ENCODE data around the gene SV2A. TPM values are rescaled to one million over a fixed set of nuclear protein-coding genes. Genes with fewer than 3 reads are reported as not detected.
"Not testable (repeated sequence)": the region's sequence is repeated elsewhere in the genome, so short reads cannot be mapped to it uniquely, and the experiment has no call there.

SV2A gene
- total RNA-seq, 3 donors from 2014 or later, result 0.69 to 7.6 (median 1.7) TPM

GRCh38 chr1:149888247-149888998, 29.2 kb downstream of the SV2A start:
- Histone ChIP-seq H3K9me3 (no peaks in the 10 kb centered on the region), H3K36me3 (ENCODE audit: low read depth) (peaks cover 4% of the 10 kb centered on the region), H3K4me3 (peak overlapping the region; percentile 52), H3K4me1 (ENCODE audit: low read depth) (peaks cover 12% of the 10 kb centered on the region)
- intact Hi-C loops (cut with DNase I, micrococcal nuclease), result no loop called here
- peak; percentile 7 for TF ChIP-seq CTCF (IDR thresholded peaks at IDR 0.05)
- DNase-seq, result peak; percentile 82 to 87 (median 87)
- ATAC-seq, result peak; percentile 53

DNA sequence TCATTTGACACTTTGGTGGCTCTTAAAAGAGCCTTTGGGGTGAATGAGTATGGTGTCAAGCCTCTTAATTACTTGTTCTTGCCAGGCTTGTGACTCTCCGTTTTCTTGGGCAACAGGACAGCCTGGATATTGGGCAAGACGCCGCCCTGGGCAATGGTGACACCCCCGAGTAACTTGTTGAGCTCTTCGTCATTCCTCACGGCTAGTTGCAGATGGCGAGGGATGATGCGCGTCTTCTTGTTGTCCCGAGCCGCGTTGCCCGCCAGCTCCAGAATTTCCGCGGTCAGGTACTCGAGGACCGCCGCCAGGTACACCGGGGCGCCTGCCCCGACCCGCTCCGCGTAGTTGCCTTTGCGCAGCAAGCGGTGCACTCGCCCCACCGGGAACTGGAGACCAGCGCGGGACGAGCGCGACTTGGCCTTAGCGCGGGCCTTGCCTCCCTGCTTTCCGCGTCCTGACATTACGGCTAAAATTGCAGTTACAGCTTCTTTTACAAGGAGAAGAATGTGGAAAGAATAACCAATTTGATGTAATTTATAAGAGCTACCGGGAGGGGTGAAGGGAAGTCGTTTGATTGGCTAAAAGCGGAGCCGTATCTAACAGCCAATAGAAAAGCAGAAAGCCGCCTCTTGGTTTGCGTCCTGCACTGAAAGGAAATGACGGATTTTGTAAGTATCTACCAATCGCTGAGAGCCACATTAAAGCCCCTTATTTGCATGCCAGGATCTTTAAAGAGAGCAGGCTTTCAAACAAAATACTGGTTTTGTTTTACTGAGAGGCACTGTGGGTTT, 30.0 kb downstream of the SV2A start:
- DNase-seq (peak; percentile 83 to 86 (median 86)), ATAC-seq (peak; percentile 71)
- no peak for TF ChIP-seq CTCF (IDR thresholded peaks at IDR 0.05)
- peaks cover 4% of the 10 kb centered on the region for H3K36me3 ChIP-seq (ENCODE audit: low read depth)
- H3K4me1 ChIP-seq (ENCODE audit: low read depth), result peaks cover 12% of the 10 kb centered on the region
- H3K4me3 ChIP-seq, result peak overlapping the region; percentile 52
- no peaks in the 10 kb centered on the region for H3K9me3 ChIP-seq
- intact Hi-C loops (cut with DNase I, micrococcal nuclease), result no loop called here

DNA sequence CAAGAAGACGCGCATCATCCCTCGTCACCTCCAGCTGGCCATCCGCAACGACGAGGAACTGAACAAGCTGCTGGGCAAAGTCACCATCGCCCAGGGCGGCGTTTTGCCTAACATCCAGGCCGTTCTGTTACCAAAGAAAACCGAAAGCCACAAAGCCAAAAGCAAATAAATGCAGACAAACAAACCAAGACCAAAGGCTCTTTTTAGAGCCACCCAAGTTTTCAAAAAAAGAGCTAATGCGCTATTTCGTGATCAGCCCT, 30.5 kb downstream of the SV2A start:
- peak overlapping the region; percentile 52 for H3K4me3 ChIP-seq
- peak in 1 of 3 donors; percentile 47 for DNase-seq
- H3K4me1 ChIP-seq (ENCODE audit: low read depth), result peaks cover 12% of the 10 kb centered on the region
- intact Hi-C loops (cut with DNase I, micrococcal nuclease); H3K9me3 ChIP-seq; H3K36me3 ChIP-seq (ENCODE audit: low read depth); ATAC-seq: not testable (repeated sequence)

- no peaks in the 10 kb centered on the region for H3K9me3 ChIP-seq
- peak; percentile 85 to 92 (median 89) for DNase-seq
- intact Hi-C loops (cut with DNase I, micrococcal nuclease), result no loop called here
- peaks cover 12% of the 10 kb centered on the region for H3K4me1 ChIP-seq (ENCODE audit: low read depth)
- TF ChIP-seq CTCF (IDR thresholded peaks at IDR 0.05), result no peak
- ATAC-seq, result peak; percentile 78
- peaks cover 4% of the 10 kb centered on the region for H3K36me3 ChIP-seq (ENCODE audit: low read depth)
- peak overlapping the region; percentile 52 for H3K4me3 ChIP-seq
Measured at GRCh38 chr1:149886396-149887195, 31.0 kb downstream of the SV2A start.

DNA sequence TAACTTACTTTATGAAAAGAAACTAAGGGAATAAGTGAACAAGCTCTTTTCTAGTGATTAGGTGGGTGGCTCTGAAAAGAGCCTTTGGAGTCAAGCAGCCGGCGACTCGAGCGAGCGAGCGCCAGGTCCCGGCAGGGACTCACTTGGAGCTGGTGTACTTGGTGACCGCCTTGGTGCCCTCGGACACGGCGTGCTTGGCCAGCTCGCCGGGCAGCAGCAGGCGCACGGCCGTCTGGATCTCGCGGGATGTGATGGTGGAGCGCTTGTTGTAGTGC, 31.6 kb downstream of the SV2A start:
- H3K36me3 ChIP-seq (ENCODE audit: low read depth); intact Hi-C loops (cut with DNase I, micrococcal nuclease); H3K9me3 ChIP-seq; DNase-seq: not testable (repeated sequence)
- peaks cover 12% of the 10 kb centered on the region for H3K4me1 ChIP-seq (ENCODE audit: low read depth)
- H3K4me3 ChIP-seq, result peak overlapping the region; percentile 52
- ATAC-seq, result peak; percentile 1

DNA sequence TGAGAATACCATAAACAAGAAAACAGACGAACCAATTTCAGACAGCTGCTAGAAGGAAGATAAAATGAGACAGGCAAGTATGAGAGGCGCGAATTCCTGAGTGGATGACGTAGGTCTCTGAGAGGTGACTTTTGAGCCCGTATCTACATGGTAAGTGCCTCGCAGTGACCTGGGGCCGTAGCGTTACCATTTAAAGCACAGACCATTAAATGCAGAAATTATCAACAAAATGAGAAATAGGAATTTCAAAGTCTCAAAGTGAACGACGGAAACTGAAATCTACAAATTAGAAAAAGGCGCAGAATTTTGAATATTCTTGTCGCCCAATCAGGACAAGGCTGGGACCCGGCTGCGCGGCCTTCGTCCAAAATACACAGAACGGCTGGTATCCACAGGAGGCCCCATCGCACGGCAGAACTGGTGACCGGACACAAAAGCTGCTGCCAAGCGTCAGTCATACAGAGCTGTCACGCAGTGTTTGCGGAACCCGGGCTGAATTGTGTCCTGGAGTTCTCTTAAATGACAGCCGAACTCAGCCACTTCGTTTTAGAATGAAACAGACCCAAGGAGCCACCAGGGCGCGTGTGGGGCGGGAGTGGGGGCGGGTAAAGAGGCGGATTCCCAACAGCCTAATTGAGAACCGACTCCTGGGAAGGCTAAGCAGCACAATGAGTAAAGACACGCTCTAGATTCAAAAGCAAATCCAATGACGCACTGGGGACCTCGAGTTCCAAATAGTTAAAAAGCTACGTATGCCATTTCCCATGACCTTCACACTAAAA, 32.1 kb downstream of the SV2A start:
- Histone ChIP-seq H3K9me3 (no peaks in the 10 kb centered on the region), H3K4me3 (peak overlapping the region; percentile 52), H3K36me3 (ENCODE audit: low read depth) (peaks cover 4% of the 10 kb centered on the region), H3K4me1 (ENCODE audit: low read depth) (peaks cover 12% of the 10 kb centered on the region)
- intact Hi-C loops (cut with DNase I, micrococcal nuclease), result no loop called here
- ATAC-seq (peak; percentile 39), DNase-seq (peak; percentile 86 to 91 (median 88))
- TF ChIP-seq CTCF (IDR thresholded peaks at IDR 0.05), result no peak

All from mucosa of descending colon (tissue), 3 donors.